ENCODE results near the gene EHD1. TPM values are rescaled to one million over a fixed set of nuclear protein-coding genes. Genes with fewer than 3 reads are reported as not detected.

Gene EHD1
- total and polyA plus RNA-seq, 9 of the 15 experiments (the other 6 are each of a cell fraction or from before 2014, with no cell fraction given), result 0.46 to 65.0 (median 16.4) TPM

DNA sequence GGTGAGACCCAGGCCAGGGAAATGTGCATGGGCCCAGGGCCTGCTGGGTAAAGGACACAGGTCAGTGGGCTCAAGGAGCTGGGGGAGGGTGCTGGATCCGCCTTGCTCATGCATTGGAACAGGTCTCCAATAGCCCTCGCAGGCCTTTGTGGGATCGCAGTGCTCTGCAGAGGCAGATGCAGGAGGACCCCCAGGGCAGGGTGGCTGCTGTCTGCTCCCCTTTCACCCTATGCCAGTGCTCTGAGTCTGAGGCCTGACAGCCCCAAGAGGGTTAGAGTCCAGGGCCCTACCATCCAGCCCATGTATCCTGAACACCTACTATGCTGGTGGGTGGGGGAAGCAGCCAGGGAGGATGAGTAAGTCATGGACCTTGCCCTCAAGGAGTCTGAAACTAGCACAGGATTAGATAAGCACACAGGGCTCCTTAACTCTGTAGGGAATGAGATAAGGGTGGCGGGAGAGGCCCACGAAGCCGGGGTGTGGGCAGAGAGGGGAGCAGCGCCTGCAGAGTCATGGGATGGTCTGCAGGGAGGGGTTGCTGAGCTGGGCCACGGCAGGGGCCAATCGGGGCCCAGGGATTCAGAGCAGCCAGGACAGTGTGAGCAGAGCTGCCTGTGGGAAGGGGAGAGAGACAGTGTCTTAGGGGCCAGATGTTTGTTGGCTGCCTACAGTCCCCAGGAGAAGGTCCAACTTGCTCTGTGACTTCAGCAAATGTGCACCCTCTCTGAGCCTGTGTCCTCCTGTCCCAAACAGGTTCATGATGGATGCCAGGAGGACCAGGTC is 10.5 kb upstream of the EHD1 start (continued):
- no peak for TF ChIP-seq SFPQ (IDR thresholded peaks at IDR 0.05; ENCODE audit: low read depth, low read length)
- TF ChIP-seq CEBPZ (IDR thresholded peaks at IDR 0.05; ENCODE audit: borderline replicate concordance, low read depth, low read length), result no peak
- TF ChIP-seq DIDO1 (tag; IDR thresholded peaks at IDR 0.05; ENCODE audit: low read depth), result no peak
- TF ChIP-seq HLTF (IDR thresholded peaks at IDR 0.05), result peak; percentile 85
- peak; percentile 58; the same call in 1 of the 2 replicates for TF ChIP-seq MECOM (CRISPR knock-in tag; IDR thresholded peaks at IDR 0.05)
- no peak for TF ChIP-seq ELK3 (CRISPR knock-in tag; IDR thresholded peaks at IDR 0.05)
- no peak for TF ChIP-seq ZNF668 (CRISPR knock-in tag; IDR thresholded peaks at IDR 0.05)
- peak; percentile 96; the same call in 1 of the 2 replicates for TF ChIP-seq HDAC2 (IDR thresholded peaks at IDR 0.05)
- peak; percentile 97 for TF ChIP-seq GATAD2A (IDR thresholded peaks at IDR 0.05)
- TF ChIP-seq SIX5 (IDR thresholded peaks at IDR 0.05; ENCODE audit: borderline replicate concordance in 1 of 2, insufficient read depth in 1 of 2, low read depth in 1 of 2, low read length in 2 of 2), result no peak
- TF ChIP-seq PHF8 (IDR thresholded peaks at IDR 0.05; ENCODE audit: borderline replicate concordance, low read length), result no peak
- no peak for TF ChIP-seq ZNF584 (CRISPR knock-in tag; IDR thresholded peaks at IDR 0.05; ENCODE audit: low read depth)
- TF ChIP-seq ZNF766 (CRISPR knock-in tag; conservative IDR thresholded peaks at IDR 0.05), result peak; percentile 61
- TF ChIP-seq, protein P1, sequence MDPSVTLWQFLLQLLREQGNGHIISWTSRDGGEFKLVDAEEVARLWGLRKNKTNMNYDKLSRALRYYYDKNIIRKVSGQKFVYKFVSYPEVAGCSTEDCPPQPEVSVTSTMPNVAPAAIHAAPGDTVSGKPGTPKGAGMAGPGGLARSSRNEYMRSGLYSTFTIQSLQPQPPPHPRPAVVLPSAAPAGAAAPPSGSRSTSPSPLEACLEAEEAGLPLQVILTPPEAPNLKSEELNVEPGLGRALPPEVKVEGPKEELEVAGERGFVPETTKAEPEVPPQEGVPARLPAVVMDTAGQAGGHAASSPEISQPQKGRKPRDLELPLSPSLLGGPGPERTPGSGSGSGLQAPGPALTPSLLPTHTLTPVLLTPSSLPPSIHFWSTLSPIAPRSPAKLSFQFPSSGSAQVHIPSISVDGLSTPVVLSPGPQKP (CRISPR knock-in tag; IDR thresholded peaks at IDR 0.05), result no peak
- TF ChIP-seq GTF2F1 (IDR thresholded peaks at IDR 0.05; ENCODE audit: low read depth, low read length), result no peak
- peak; percentile 85; the same call in 1 of the 2 replicates for TF ChIP-seq DMBX1 (CRISPR knock-in tag; IDR thresholded peaks at IDR 0.05; ENCODE audit: borderline replicate concordance)
- TF ChIP-seq, protein P2, sequence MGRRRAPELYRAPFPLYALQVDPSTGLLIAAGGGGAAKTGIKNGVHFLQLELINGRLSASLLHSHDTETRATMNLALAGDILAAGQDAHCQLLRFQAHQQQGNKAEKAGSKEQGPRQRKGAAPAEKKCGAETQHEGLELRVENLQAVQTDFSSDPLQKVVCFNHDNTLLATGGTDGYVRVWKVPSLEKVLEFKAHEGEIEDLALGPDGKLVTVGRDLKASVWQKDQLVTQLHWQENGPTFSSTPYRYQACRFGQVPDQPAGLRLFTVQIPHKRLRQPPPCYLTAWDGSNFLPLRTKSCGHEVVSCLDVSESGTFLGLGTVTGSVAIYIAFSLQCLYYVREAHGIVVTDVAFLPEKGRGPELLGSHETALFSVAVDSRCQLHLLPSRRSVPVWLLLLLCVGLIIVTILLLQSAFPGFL (CRISPR knock-in tag; IDR thresholded peaks at IDR 0.05), result no peak
- TF ChIP-seq KLF6 (CRISPR knock-in tag; IDR thresholded peaks at IDR 0.05; ENCODE audit: borderline replicate concordance), result no peak
- TF ChIP-seq TAL1 (IDR thresholded peaks at IDR 0.05), result peak; percentile 99

All from K562 (cell line).